Measurements from ENCODE around the gene GARNL3.
A peak's percentile ranks its signal among the peaks of the same experiment; 100 is the strongest.

Gene GARNL3

GRCh38 chr9:127405344-127406125 is 141.0 kb downstream of the GARNL3 start:
- no peak for DNase-seq (ENCODE audit: low read depth)

- DNase-seq (ENCODE audit: low read depth): no peak
These were observed 142.4 kb downstream of the GARNL3 start for GRCh38 chr9:127406799-127407491.

GRCh38 chr9:127407492-127407843 is 142.9 kb downstream of the GARNL3 start:
- DNase-seq (ENCODE audit: low read depth): no peak

DNA sequence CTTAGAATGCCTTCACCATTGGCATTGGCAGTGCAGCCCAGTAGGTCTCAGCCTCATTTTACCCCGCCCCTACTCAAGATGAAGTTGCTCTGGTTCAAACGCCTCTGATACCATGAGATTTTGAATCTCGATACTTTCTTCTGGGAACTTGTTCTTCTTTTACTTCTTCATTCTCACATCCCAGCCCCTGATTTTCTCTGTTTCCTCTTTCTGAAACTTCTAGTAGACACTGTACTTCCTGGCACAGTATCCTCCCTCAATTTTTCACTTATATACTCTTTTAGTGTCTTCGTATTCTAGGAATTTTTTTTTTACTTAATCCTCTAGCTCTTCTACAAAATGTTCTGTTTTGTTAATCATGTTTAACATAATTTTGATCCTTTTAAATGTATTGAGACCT is 146.5 kb downstream of the GARNL3 start:
- DNase-seq (ENCODE audit: low read depth): no peak

GRCh38 chr9:127415141-127415540 is 150.6 kb downstream of the GARNL3 start:
- DNase-seq (ENCODE audit: low read depth): no peak

DNA sequence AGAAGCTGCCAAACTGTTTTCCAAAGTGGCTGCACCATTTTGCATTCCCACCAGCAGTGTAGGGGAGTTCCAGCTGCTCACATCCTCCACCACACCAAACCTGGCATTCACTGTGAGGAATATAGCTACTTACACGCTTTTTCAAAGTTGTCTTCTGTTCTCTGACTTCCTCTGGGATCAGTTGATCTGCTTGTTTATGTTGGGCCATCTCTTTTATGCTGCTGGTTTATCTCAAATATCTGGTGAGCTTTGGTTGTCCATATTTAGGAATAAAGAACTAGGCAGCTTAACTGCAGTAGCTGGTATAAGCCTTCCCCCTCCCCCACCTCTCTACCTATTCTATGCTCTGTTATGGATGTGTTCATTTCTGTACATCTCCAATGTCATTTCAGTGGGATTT is 151.1 kb downstream of the GARNL3 start:
- DNase-seq (ENCODE audit: low read depth): no peak

DNA sequence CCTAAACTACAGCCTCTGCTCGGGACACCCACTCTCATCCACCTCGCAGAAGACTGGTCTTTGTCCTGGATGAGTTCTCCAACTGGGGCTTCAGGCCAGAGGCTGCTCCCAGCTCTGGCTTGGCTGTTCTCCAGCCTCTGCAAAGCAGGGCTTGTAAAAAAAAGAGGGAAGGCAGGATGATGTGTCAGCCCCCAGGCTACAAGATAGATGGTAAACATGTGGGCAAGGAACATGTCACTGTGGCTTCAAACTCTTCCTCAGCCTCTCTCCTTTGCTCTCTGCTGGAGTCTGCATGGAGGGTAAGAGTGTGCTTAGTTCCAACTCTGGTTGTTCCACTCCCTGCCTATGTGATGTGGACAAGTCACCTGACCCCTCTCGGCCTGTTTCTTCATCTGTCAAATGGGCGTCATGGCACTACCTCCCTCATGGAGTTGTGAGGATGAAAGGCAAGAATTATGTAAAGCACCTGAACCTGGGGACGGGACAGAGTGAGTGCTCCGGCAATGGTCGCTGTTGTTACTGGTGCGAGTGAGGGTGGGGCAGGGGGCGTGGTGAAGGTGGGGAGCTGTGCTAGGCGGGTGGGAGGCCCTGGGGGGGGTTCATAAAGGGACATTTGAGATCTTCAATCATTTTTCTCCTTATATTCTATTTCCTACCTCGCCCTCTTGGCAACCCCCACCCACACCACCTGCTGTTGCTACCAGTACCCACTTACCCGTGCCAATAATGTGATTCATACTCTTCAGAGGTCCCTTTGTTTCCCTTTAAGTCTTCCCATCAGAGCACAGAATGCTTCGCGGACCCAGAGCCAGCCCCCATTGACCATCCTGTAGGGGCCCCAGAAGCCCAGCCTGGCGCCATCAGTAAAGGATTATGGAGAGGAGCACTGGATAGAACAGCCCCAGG is 152.8 kb downstream of the GARNL3 start:
- DNase-seq (ENCODE audit: low read depth): no peak

- peak; percentile 32 for DNase-seq (ENCODE audit: low read depth)
These were observed 153.5 kb downstream of the GARNL3 start for GRCh38 chr9:127418037-127418471.

GRCh38 chr9:127419348-127419747 is 154.8 kb downstream of the GARNL3 start:
- DNase-seq (ENCODE audit: low read depth): no peak

DNA sequence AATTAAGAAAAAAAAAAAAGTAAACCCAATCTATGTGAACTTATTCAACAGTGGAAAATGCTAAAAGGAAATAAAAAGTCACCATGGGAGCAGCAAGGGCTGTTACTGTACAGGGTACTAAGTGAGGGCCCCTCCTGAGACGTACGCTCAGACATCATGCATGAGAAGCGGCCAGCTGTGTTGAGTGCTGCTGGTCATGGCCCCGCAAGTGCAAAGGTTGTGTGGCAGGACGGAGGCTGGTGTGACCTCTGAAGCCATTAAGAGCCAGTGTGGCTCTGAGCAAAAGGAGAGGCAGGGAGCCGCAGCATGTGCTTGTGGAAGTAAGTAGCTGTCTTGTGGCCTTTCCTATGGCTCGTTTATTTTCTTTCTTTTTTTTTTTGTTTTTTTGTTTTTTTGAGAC is 156.5 kb downstream of the GARNL3 start:
- DNase-seq (ENCODE audit: low read depth): no peak

- no peak for DNase-seq (ENCODE audit: low read depth)
These were observed 157.7 kb downstream of the GARNL3 start for GRCh38 chr9:127422133-127422782.

- DNase-seq (ENCODE audit: low read depth): no peak
These were observed 158.2 kb downstream of the GARNL3 start for GRCh38 chr9:127422787-127423186.

DNA sequence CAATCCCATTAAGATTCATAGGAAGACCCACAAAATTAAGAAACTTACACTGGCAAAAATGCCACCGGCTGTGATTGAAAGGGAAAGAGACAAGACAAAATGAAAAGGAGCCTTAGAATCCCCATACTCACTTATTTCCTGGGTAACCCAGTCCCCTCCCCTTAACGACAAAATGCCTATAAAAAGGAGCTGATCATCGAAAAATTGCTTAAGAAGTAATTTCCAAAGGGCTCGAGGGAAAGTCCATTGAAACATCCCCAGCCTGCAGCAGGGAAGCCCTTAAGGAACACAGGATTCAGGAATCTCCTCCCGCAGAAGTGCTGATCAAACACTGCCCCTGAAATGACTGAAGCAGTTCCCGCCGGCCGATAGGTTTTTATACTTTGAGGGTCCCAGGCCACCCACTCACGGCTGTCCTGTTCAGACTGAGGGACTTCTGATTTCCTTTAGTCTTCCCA is 158.9 kb downstream of the GARNL3 start:
- DNase-seq (ENCODE audit: low read depth): no peak

- peak; percentile 88 for DNase-seq (ENCODE audit: low read depth)
These were observed 159.5 kb downstream of the GARNL3 start, which contains the start of gene ZNF79 for GRCh38 chr9:127423934-127424675. Gene ZNF79 (plus strand): TSS chr9:127424382. CDS start chr9:127424788, 406 bp downstream.

DNA sequence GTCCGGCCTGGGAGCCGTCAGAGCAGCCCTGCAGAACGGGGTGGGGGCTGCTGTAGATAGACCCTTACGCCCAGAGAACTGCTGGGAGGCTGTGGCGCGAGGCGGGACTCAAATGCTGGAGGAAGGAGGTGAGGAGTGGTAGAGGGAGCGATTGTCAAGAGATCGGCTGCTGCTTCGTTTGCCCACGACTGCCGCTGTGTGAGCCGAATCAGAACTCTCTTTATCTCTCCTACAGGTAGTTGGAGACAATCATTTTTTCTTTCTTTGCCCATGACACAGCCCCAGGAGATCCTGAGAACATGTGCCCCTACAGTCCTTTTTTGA is 160.1 kb downstream of the GARNL3 start:
- no peak for DNase-seq (ENCODE audit: low read depth)

DNA sequence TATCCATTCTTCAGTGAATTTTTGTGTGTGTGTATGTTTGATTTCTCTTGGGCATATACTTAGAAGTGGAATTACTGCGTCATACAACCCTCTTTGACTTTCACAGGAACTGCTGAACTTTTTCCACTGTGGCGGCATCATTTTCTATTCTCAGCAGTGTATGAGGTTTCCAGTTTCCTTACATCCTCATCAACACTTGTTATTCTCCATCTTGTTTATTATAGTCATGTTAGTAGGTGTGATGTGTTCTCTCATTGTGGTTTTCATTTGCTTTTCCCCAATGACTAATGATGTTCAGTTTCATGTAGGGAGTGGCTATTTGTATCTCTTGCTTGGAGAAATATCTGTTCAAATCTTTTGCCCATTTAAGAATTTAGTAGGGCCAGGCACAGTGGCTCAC is 162.2 kb downstream of the GARNL3 start:
- DNase-seq (ENCODE audit: low read depth): peak; percentile 52

GRCh38 chr9:127428348-127428747 is 163.8 kb downstream of the GARNL3 start:
- no peak for DNase-seq (ENCODE audit: low read depth)

GRCh38 chr9:127430415-127430814 is 165.8 kb downstream of the GARNL3 start:
- no peak for DNase-seq (ENCODE audit: low read depth)

DNA sequence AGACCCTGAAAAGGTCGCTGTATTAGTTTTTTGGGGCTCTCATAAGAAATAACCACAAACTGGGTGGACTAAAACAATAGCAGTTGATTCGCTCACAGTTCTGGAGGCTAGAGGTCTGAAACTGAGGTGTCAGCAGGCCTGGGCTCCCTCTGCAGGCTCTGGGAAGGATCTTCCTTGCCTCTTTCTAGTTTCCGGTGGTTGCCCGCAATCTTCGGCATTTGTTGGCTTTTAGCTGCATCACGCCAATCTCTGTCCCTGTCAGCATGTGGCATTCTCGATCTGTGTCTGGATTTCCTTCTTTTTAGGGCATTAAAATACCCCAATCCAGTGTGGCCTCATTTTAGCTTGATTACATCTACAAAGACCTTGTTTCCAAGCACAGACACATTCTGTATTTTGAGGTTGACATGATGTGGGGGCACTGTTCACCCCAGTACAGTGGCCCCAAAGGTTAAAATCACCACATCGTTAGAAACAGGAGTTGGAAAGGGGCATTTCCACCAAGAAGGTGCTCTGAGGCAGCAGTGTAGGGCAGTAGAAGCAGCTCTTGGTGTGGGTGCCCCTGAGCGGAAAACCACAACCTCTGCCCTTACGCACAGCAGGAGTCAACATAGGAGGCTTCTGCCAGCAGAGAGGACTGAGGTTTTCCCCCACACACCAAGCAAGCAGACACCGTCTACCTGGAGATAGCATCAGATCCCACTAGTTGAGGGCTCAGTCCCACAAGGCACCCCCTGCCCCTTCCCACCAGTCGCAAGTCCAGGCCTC is 173.1 kb downstream of the GARNL3 start:
- DNase-seq (ENCODE audit: low read depth): no peak

- DNase-seq (ENCODE audit: low read depth): no peak
These were observed 173.8 kb downstream of the GARNL3 start for GRCh38 chr9:127438394-127438793.

All from activated T-cell treated with anti-CD3 and anti-CD28 coated beads for 24 hours (primary cell).